NT2/D1 (cell line): ENCODE results near the gene PA2G4.

Experiments
- DNase-seq: peaks from one replicate; pipeline ENCODE4 v3.0.0-alpha.2; 2011; ENCODE audit warnings: low read depth, low spot score
- H3K27me3 ChIP-seq: 2 replicates; pipeline ENCODE4 v1.6.0; 2011; ENCODE audit warnings: mild to moderate bottlenecking; ENCODE audit not compliant: insufficient read length, insufficient read depth
- H3K36me3 ChIP-seq: 2 replicates; pipeline ENCODE4 v1.6.1; 2011; ENCODE audit warnings: mild to moderate bottlenecking, low read length, mixed read lengths; ENCODE audit not compliant: insufficient read depth, insufficient read length
- H3K4me1 ChIP-seq: 2 replicates; pipeline ENCODE4 v1.5.1; 2011; ENCODE audit not compliant: insufficient read depth, insufficient read length
- H3K4me3 ChIP-seq: 2 replicates; pipeline ENCODE4 v1.5.1; 2011; ENCODE audit warnings: low read depth; ENCODE audit not compliant: insufficient read length
- H3K9ac ChIP-seq: 2 replicates; pipeline ENCODE4 v1.6.0; 2011; ENCODE audit warnings: low read depth; ENCODE audit not compliant: insufficient read length
- H3K9me3 ChIP-seq: 2 replicates; pipeline ENCODE4 v1.5.1; 2011; ENCODE audit warnings: mild to moderate bottlenecking, low read length; ENCODE audit not compliant: insufficient read depth
- SUZ12 ChIP-seq: IDR thresholded peaks from 2 replicates; pipeline ENCODE4 v1.6.1; 2011; ENCODE audit not compliant: insufficient read length, insufficient read depth; ENCODE audit errors: extremely low read depth
- YY1 ChIP-seq: IDR thresholded peaks from 2 replicates; pipeline ENCODE4 v1.6.1; 2011; ENCODE audit not compliant: insufficient read length, insufficient read depth
- ZNF274 ChIP-seq: IDR thresholded peaks from 2 replicates; pipeline ENCODE4 v1.6.1; 2011; ENCODE audit warnings: mild to moderate bottlenecking, low read depth, low read length

The PA2G4 gene

GRCh38 chr12:56084958-56085543 is 19.3 kb upstream of the PA2G4 start:
- DNase-seq: no peak
- Histone ChIP-seq H3K9ac (no peak overlapping the region), H3K27me3 (no peaks in the 10 kb centered on the region), H3K36me3 (peaks cover 22% of the 10 kb centered on the region), H3K9me3 (no peaks in the 10 kb centered on the region), H3K4me3 (no peak overlapping the region), H3K4me1 (peaks cover 13% of the 10 kb centered on the region)
- TF ChIP-seq SUZ12 (no peak), YY1 (no peak), ZNF274 (no peak)

GRCh38 chr12:56086096-56086495 is 18.3 kb upstream of the PA2G4 start:
- H3K9me3 ChIP-seq: no peaks in the 10 kb centered on the region
- no peak for DNase-seq
- peaks cover 11% of the 10 kb centered on the region for H3K4me1 ChIP-seq
- no peak overlapping the region for H3K9ac ChIP-seq
- TF ChIP-seq YY1: no peak
- no peak for TF ChIP-seq ZNF274
- H3K36me3 ChIP-seq: peaks cover 24% of the 10 kb centered on the region
- H3K4me3 ChIP-seq: no peak overlapping the region
- H3K27me3 ChIP-seq: no peaks in the 10 kb centered on the region

- peaks cover 24% of the 10 kb centered on the region for H3K36me3 ChIP-seq
- no peak overlapping the region for H3K4me3 ChIP-seq
- no peaks in the 10 kb centered on the region for H3K27me3 ChIP-seq
- peaks cover 7% of the 10 kb centered on the region for H3K4me1 ChIP-seq
- no peak for TF ChIP-seq SUZ12
- TF ChIP-seq ZNF274: no peak
- TF ChIP-seq YY1: no peak
- DNase-seq: no peak
- no peak overlapping the region for H3K9ac ChIP-seq
- H3K9me3 ChIP-seq: no peaks in the 10 kb centered on the region
These were observed 17.8 kb upstream of the PA2G4 start for GRCh38 chr12:56086608-56087007.

GRCh38 chr12:56087220-56087619 is 17.1 kb upstream of the PA2G4 start:
- Histone ChIP-seq H3K4me1 (peaks cover 3% of the 10 kb centered on the region), H3K9ac (no peak overlapping the region), H3K27me3 (no peaks in the 10 kb centered on the region), H3K4me3 (no peak overlapping the region), H3K9me3 (no peaks in the 10 kb centered on the region), H3K36me3 (peaks cover 24% of the 10 kb centered on the region)
- TF ChIP-seq ZNF274 (no peak), YY1 (no peak), SUZ12 (no peak)
- DNase-seq: no peak

GRCh38 chr12:56097738-56098137 is 6.6 kb upstream of the PA2G4 start:
- TF ChIP-seq ZNF274 (no peak), SUZ12 (no peak), YY1 (no peak)
- 0 out of 2 replicates have a peak, but pooled peaks cover under 1% of the 10 kb centered on the region for H3K9me3 ChIP-seq
- H3K27me3 ChIP-seq: no peaks in the 10 kb centered on the region
- no peaks in the 10 kb centered on the region for H3K4me1 ChIP-seq
- no peak overlapping the region for H3K9ac ChIP-seq
- H3K4me3 ChIP-seq: no peak overlapping the region
- H3K36me3 ChIP-seq: peaks cover 52% of the 10 kb centered on the region
- DNase-seq: no peak

- DNase-seq: no peak
- Histone ChIP-seq H3K27me3 (no peaks in the 10 kb centered on the region), H3K4me1 (no peaks in the 10 kb centered on the region), H3K36me3 (peaks cover 48% of the 10 kb centered on the region), H3K4me3 (no peak overlapping the region), H3K9me3 (no peaks in the 10 kb centered on the region), H3K9ac (no peak overlapping the region)
- TF ChIP-seq ZNF274: no peak
- no peak for TF ChIP-seq SUZ12
- no peak for TF ChIP-seq YY1
These were observed 5.8 kb upstream of the PA2G4 start for GRCh38 chr12:56098592-56098991.

- H3K27me3 ChIP-seq: no peaks in the 10 kb centered on the region
- H3K9me3 ChIP-seq: no peaks in the 10 kb centered on the region
- no peak for DNase-seq
- TF ChIP-seq SUZ12: no peak
- TF ChIP-seq YY1: no peak
- no peak for TF ChIP-seq ZNF274
- no peak overlapping the region for H3K9ac ChIP-seq
- no peaks in the 10 kb centered on the region for H3K4me1 ChIP-seq
- no peak overlapping the region for H3K4me3 ChIP-seq
- peaks cover 40% of the 10 kb centered on the region for H3K36me3 ChIP-seq
These were observed 4.6 kb upstream of the PA2G4 start for GRCh38 chr12:56099787-56100186.

- no peak overlapping the region for H3K9ac ChIP-seq
These were observed 3.3 kb upstream of the PA2G4 start for GRCh38 chr12:56101045-56101444.

More at GRCh38 chr12:56101045-56101444, 3.3 kb upstream of the PA2G4 start:
- Histone ChIP-seq H3K36me3 (peaks cover 49% of the 10 kb centered on the region), H3K4me3 (no peak overlapping the region), H3K9me3 (no peaks in the 10 kb centered on the region), H3K27me3 (no peaks in the 10 kb centered on the region), H3K4me1 (no peaks in the 10 kb centered on the region)
- TF ChIP-seq ZNF274 (no peak), SUZ12 (no peak), YY1 (no peak)
- no peak for DNase-seq
